Activated CD4-positive, CD25-positive, alpha-beta regulatory T cell treated with anti-CD3 and anti-CD28 coated beads, Interleukin-2, amount 50 U/mL, for 24 hours (primary cell): ENCODE results near the gene UBE2Z.
"Not testable (repeated sequence)": the region's sequence is repeated elsewhere in the genome, so short reads cannot be mapped to it uniquely, and the experiment has no call there.

ENCODE experiments used
- ATAC-seq, 2 donors: fragments of 150-1000 bp; cut with Tn5 transposase; one replicate each; pipeline ENCODE4 v1.10.0; 2021; ENCODE audit warnings: mild to moderate bottlenecking in 1 of 2, moderate library complexity in 1 of 2

UBE2Z gene

GRCh38 chr17:48908047-48908843 lies at the start of gene UBE2Z:
Gene UBE2Z (plus strand): TSS chr17:48908407. CDS start chr17:48908504, 97 bp downstream.
- peak; percentile 89 to 90 for ATAC-seq

GRCh38 chr17:48860034-48860433 lies 48.2 kb upstream of the UBE2Z start:
- ATAC-seq, result no peak

- ATAC-seq, result no peak
Measured at GRCh38 chr17:48860456-48860855, 47.8 kb upstream of the UBE2Z start.

- no peak for ATAC-seq
Measured at GRCh38 chr17:48868916-48869500, 39.2 kb upstream of the UBE2Z start.

GRCh38 chr17:48869821-48870318 lies 38.3 kb upstream of the UBE2Z start:
- ATAC-seq, result no peak

GRCh38 chr17:48871035-48871550 lies 37.1 kb upstream of the UBE2Z start:
- ATAC-seq, result no peak

- ATAC-seq, result no peak
Measured at GRCh38 chr17:48871551-48872351, 36.5 kb upstream of the UBE2Z start.

- ATAC-seq, result not testable (repeated sequence)
Measured at GRCh38 chr17:48872409-48872808, 35.8 kb upstream of the UBE2Z start.

- ATAC-seq, result no peak
Measured at GRCh38 chr17:48873209-48873608, 35.0 kb upstream of the UBE2Z start.

- ATAC-seq, result no peak
Measured at GRCh38 chr17:48873696-48874443, 34.3 kb upstream of the UBE2Z start.

GRCh38 chr17:48878920-48879898 lies 29.0 kb upstream of the UBE2Z start:
- ATAC-seq, result peak; percentile 83 to 87

- ATAC-seq, result no peak
Measured at GRCh38 chr17:48882272-48882671, 25.9 kb upstream of the UBE2Z start.

GRCh38 chr17:48883171-48883570 lies 25.0 kb upstream of the UBE2Z start:
- ATAC-seq, result no peak

GRCh38 chr17:48890086-48890485 lies 18.1 kb upstream of the UBE2Z start:
- no peak for ATAC-seq

GRCh38 chr17:48892940-48893645 lies 15.1 kb upstream of the UBE2Z start:
- no peak for ATAC-seq

- no peak for ATAC-seq
Measured at GRCh38 chr17:48893646-48894508, 14.3 kb upstream of the UBE2Z start.

- no peak for ATAC-seq
Measured at GRCh38 chr17:48894886-48895285, 13.3 kb upstream of the UBE2Z start.

- no peak for ATAC-seq
Measured at GRCh38 chr17:48901241-48901640, 7.0 kb upstream of the UBE2Z start.

GRCh38 chr17:48903401-48903800 lies 4.8 kb upstream of the UBE2Z start:
- ATAC-seq, result no peak
